NCI-H2171 treated with DMSO at 0.1 percent for 48 hours (cell line): ENCODE measurements around the gene CDH3.

ENCODE experiments used
- DNase-seq: peaks from one replicate; lab custom pipeline; 2025; lab: John Stamatoyannopoulos, UW

Gene CDH3

GRCh38 chr16:68651136-68651535 lies 6.0 kb downstream of the CDH3 start:
- no peak for DNase-seq

DNA sequence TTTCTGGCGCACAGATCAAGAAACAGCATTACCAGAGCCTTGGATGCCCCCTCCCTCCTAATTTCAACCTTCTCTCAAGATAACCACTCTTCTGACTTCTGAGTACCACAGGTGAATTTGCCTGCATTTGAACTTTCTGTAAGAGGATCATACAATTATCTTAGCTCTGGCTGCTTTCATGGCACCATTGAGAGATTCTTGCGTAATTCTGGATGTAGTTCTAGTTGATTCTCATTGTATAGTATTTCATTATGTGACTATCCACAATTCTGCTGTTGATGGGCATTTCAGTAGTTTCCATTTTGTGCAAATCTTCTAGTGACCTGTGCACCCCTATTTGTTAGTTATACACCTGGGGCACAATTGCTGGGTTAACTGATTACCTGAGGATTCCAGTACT lies 7.5 kb downstream of the CDH3 start:
- DNase-seq: no peak

DNA sequence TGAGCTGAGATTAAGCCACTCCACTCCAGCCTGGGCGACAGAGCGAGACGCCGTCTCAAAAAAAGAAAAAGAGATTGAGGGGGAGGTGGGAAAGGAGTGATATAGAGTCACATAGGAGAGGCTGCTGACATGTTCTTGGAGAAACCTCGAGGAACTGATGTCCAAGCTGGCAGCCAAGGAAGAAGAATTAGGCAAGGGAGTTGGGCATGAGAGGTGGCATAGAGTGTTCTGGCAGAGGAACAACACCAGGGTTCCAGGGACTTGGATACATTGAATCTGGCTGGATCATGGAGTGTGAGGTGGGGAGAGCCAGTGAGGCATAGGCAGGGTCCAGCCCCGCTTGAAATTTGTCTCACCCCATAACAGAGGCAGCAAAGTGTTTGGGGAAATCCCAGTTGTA lies 10.7 kb downstream of the CDH3 start:
- no peak for DNase-seq

DNA sequence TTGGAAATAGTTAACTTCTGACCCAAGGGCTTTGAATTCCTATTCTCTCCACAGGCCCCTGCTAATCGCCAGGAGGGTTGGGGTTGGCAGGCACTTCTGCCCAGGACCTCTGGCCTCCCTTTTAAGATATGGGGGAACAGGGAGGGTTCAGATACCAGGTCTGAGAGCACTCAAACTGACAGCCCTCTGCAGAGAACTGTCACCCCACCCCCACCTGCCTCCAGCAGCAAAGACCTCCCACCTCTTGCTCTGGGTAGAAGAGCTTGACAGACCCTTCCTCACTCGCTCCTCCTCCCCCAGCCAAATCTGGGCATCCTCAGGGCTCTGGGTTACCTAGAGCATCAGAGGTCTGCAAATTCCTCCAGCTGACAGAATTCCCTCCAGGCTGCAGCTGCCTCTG lies 11.6 kb downstream of the CDH3 start:
- no peak for DNase-seq

- no peak for DNase-seq
Observed at GRCh38 chr16:68658341-68658973, 13.3 kb downstream of the CDH3 start.

GRCh38 chr16:68658974-68659360 lies 13.9 kb downstream of the CDH3 start:
- DNase-seq: no peak

DNA sequence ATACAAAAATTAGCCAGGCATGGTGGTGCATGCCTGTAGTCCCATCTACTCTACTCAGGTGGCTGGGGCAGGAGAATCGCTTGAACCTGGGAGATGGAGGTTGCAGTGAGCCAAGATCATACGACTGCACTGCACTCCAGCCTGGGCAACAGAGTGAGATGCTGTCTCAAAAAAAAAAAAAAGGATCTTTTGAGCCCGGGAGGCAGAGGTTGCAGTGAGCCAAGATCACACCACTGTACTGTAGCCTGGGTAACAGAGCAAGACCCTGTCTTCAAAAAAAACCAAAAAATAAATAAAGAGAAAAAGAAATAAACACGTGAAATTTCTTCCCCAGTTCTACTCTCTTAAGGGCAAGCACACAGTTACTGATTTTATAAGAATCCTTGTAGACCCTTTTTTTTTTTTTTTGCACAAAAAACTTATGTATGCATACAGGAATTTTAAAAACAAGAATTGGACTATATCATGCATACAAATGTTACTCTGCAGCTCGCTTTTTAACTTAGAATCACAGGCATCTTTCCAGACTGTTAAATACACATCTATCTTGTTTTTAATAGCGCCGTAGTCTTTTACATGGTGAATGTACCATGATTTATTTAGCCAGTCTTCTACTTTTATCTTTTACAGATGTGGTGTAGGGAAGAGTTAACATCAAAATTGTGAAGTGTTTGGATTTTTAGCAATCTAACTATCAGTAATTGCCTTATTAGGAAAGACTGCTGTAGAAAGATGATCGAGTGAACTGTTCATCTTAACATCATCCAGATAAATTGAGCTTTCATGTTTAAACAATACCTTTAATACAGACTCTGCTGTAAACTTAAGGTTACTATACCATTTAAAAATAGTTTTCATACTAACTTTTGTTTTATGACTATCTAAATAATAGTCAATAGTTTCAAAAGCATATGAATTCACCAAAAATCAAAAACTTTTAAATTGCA lies 14.6 kb downstream of the CDH3 start:
- DNase-seq: no peak

DNA sequence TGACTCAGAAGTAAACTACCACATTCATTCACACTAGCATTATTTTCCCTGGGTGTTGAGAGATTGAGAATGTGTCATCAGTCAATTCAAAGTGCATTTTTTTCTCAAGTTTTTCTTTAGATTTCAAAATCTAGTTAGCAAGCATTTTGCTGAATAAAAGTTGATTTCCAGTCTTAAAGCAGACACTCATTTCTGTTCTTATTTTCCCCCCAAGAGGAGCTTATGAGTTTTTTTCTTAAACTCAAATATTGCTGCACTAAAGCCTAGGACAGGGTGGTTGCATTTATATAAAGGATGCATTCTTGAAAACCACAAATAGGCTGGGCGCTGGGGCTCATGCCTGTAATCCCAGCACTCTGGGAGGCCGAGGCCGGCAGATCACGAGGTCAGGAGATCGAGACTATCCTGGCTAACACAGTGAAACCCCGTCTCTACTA lies 15.3 kb downstream of the CDH3 start:
- DNase-seq: no peak

- DNase-seq: no peak
Observed at GRCh38 chr16:68662035-68662434, 16.9 kb downstream of the CDH3 start.

GRCh38 chr16:68664297-68664696 lies 19.2 kb downstream of the CDH3 start:
- no peak for DNase-seq

DNA sequence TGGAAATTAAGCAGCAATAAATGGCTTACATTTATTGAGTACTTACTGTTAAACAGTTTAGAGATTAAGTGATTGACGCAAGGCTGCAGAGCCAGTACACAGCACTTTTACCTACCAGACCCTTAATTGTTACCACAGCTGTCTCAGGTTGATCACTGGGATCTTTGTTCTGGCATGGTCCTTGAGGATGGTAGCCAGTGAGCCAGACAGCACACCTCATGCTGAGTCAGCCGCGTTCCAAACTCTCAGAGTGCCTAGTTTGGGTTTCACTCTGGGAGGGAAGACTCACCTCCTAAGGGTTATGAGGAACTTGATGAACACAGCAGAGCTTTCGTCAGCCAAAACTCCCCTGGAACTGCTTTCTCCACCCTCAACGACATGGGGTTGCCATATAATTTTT lies 20.4 kb downstream of the CDH3 start:
- DNase-seq: no peak

GRCh38 chr16:68668266-68668665 lies 23.2 kb downstream of the CDH3 start:
- no peak for DNase-seq

DNA sequence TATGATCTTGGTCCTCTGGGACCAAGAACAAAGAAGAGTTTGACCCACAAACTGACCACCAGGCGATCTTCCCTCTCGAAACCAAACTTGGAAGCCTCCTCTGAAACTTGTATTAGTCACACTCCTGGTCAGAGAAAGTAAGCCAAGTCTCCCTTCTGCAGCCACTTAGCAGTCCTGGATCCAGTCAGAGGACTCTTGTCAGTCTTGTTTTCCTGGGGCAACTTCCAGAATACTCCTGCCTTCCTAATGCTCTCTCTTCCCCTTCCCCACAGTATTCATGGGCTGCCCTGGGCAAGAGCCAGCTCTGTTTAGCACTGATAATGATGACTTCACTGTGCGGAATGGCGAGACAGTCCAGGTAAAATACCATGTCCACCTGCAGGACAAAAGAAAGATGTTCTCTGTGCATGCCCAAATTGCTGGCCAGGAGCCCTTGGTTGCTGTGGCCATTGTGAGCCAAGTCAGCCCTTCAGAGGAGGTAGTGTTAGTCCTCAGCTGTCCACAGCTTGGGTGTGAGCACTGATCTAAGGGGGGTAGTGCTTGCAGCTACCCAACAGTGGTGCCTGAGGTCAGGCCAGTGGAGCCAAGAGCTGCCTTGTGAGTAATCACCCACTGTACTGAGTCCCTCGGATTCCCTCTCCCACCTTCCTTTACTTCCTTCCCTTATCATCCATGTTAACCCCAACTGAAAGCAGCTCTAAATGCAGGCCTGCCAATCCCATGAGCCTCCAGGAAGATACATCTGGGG lies 31.2 kb downstream of the CDH3 start:
- no peak for DNase-seq

- DNase-seq: no peak
Observed at GRCh38 chr16:68681038-68681437, 35.9 kb downstream of the CDH3 start.

- no peak for DNase-seq
Observed at GRCh38 chr16:68685685-68686478, 40.8 kb downstream of the CDH3 start.

DNA sequence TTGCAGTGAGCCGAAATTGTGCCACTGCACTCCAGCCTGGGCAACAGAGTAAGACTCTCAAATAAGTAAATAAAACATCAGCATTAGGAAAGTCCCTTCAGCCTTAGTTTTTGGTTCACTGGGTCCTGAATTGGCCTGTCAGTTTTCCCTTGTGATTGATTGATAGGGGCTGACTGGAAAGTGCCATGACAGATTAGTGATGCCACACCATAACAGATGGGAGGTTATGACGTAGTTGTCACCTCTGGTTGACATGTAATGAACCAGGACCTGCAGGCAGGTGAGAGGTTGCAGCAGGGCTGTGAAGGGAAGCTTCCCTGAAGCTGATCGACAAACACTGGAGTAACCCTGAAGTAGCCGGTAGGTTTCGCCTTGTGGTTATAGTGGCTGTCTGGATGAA lies 41.8 kb downstream of the CDH3 start:
- DNase-seq: no peak

GRCh38 chr16:68689921-68690320 lies 44.8 kb downstream of the CDH3 start:
- DNase-seq: no peak

GRCh38 chr16:68695575-68695974 lies 50.5 kb downstream of the CDH3 start:
- DNase-seq: no peak

- DNase-seq: peak; percentile 65
Observed at GRCh38 chr16:68696514-68696913, 51.4 kb downstream of the CDH3 start.

DNA sequence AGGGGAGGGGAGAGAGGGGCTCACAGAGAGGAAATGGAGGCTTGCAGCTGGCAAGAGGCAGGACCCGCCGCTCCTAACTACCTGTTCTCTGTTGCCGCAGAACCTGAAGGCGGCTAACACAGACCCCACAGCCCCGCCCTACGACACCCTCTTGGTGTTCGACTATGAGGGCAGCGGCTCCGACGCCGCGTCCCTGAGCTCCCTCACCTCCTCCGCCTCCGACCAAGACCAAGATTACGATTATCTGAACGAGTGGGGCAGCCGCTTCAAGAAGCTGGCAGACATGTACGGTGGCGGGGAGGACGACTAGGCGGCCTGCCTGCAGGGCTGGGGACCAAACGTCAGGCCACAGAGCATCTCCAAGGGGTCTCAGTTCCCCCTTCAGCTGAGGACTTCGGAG lies 53.0 kb downstream of the CDH3 start:
- DNase-seq: no peak

DNA sequence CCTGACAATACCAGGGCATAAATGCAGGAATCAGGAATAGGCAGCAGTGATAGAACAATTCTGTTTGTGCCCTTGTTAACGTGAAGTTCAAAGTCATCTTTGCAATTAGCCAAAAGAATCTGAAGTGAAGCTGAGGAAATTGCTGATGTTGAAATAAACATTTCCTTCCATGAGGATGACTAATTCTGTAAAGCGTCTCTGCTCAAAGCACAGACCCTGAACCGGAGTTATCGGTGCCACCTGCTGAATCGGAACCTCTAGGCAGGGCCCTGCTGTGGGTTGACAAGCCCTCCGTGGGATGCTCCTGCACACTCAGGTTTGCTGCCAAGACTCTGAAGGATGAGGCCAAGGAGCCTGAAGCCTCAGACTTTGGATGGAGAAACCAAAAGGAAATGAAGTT lies 55.0 kb downstream of the CDH3 start:
- DNase-seq: no peak

DNA sequence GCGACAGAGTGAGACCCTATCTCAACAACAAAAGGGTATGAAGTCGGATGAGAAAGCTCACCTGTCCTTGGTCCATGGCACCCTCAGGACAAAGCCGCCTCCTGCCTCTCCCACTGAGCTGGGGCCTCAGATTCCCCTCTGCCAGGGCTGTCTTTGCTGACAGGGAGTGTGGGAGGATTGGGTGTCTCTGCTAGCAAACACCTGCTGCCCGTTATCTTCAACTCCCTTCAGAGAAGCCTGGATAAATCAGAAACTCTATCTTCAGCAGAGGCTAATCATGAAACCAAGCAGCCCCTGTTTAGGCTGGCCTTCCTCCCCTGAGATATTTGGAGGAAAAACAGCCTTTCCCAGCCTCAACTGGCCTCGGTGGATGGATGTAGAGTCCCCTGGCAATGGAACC lies 55.7 kb downstream of the CDH3 start:
- DNase-seq: peak; percentile 46
